ENCODE measurements around the gene SEMA4F. TPM values are rescaled to one million over a fixed set of nuclear protein-coding genes. Genes with fewer than 3 reads are reported as not detected.

SEMA4F gene
- total RNA-seq, 2 experiments from 2014 or later, result 2.3 to 3.3 TPM

DNA sequence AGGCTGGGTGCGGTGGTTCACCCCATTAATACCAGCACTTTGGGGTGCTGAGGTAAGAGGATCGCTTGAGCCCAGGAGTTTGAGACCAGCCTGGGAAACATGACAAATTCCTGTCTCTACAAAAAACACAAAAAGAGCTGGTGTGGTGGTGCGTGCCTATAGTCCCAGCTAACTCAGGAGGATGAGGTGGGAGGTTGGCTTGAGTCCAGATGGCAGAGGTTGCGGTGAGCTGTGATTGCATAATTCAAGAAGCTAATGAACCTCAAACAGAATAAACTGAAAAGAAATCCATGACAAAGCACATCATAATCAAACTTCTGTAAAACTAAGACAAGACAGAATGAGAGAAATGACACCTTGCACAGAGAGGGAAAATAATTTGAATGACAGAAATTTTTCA, 54.8 kb downstream of the SEMA4F start:
- no peaks in the 10 kb centered on the region for H3K9me2 ChIP-seq (ENCODE audit: insufficient read depth, low read length)
- no peak for DNase-seq (ENCODE audit: low spot score)
- no peak overlapping the region for H3K4me2 ChIP-seq (ENCODE audit: low read length)
- no peak for TF ChIP-seq EZH2phosphoT487 (IDR thresholded peaks at IDR 0.05; ENCODE audit: borderline replicate concordance, low read depth, low read length)
- TF ChIP-seq, protein P1, sequence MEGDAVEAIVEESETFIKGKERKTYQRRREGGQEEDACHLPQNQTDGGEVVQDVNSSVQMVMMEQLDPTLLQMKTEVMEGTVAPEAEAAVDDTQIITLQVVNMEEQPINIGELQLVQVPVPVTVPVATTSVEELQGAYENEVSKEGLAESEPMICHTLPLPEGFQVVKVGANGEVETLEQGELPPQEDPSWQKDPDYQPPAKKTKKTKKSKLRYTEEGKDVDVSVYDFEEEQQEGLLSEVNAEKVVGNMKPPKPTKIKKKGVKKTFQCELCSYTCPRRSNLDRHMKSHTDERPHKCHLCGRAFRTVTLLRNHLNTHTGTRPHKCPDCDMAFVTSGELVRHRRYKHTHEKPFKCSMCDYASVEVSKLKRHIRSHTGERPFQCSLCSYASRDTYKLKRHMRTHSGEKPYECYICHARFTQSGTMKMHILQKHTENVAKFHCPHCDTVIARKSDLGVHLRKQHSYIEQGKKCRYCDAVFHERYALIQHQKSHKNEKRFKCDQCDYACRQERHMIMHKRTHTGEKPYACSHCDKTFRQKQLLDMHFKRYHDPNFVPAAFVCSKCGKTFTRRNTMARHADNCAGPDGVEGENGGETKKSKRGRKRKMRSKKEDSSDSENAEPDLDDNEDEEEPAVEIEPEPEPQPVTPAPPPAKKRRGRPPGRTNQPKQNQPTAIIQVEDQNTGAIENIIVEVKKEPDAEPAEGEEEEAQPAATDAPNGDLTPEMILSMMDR (conservative IDR thresholded peaks at IDR 0.05; ENCODE audit: low read length), result no peak
- H4K20me1 ChIP-seq (ENCODE audit: insufficient read depth, low read length), result no peaks in the 10 kb centered on the region
- ChIA-PET CTCF (ENCODE audit: unreplicated experiment) (interaction anchor here (0.6 kb wide), 1 partner anchor 167 kb away, joined by 3 read pairs; no protein-coding TSS in a partner anchor), POLR2A (interaction anchor here (0.5 kb wide), 1 partner anchor 137 kb away, joined by 6 read pairs; no protein-coding TSS in a partner anchor)
- no TSS peak for BruUV-seq (replicated peaks)
- no peak overlapping the region for H2AFZ ChIP-seq (ENCODE audit: low read length)
- no peak overlapping the region for H3K27ac ChIP-seq (ENCODE audit: low read depth, low read length, poor library complexity, severe bottlenecking)
- intact Hi-C loops (cut with micrococcal nuclease; ENCODE audit: unreplicated experiment), result no loop called here
- no peak overlapping the region for H3K4me3 ChIP-seq (ENCODE audit: low read depth, low read length, poor library complexity, severe bottlenecking)
- H3K36me3 ChIP-seq (ENCODE audit: insufficient read depth, low read length), result no peaks in the 10 kb centered on the region
- no peaks in the 10 kb centered on the region for H3K79me2 ChIP-seq (ENCODE audit: insufficient read depth, low read depth, low read length)
- no peaks in the 10 kb centered on the region for H3K4me1 ChIP-seq (ENCODE audit: insufficient read depth, low read length, poor library complexity, severe bottlenecking)
- no peaks in the 10 kb centered on the region for H3K9me3 ChIP-seq (ENCODE audit: low read length)

DNA sequence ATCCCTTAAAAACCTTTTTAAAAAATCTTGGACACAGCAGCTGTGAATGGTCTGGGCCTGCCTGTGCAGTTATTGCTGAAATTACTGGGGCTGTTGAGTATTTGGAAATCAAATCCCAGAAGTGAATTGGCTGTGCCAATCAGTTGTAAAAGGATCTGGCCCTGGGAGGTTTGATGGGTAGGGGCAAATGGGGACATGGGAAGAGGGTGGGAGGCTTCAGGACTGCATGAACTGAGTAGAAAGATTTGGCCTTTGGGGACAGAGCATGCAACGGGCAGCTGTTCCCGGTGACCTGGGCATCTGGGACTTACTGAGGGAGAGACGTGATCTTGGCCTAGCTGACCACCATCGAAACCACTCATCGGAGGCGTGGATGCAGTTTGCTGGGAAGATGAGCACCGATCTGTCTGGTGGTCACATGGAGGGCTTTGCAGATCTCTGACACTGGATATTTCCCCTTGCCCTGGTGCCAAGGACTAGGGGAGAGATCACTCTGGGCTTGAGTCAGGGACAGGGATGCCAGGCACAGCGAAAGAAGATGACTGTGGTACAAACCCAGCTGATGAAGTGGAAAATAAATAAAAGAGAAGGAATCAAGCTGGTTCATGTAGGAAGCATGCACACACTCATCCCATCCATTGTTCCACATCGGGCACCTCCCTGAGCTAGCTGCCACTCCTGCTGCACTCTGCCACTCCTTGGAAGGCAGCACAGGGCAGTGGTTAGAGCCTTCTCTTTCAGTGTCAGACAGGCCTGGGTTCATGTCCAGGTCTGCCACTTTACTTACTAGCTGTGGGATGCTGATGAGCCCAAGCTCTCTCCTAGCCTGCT, 58.4 kb downstream of the SEMA4F start:
- Histone ChIP-seq H3K4me1 (ENCODE audit: insufficient read depth, low read length, poor library complexity, severe bottlenecking) (no peaks in the 10 kb centered on the region), H4K20me1 (ENCODE audit: insufficient read depth, low read length) (no peaks in the 10 kb centered on the region), H3K9me3 (ENCODE audit: low read length) (no peaks in the 10 kb centered on the region), H3K27ac (ENCODE audit: low read depth, low read length, poor library complexity, severe bottlenecking) (no peak overlapping the region), H3K4me3 (ENCODE audit: low read depth, low read length, poor library complexity, severe bottlenecking) (no peak overlapping the region), H3K36me3 (ENCODE audit: insufficient read depth, low read length) (no peaks in the 10 kb centered on the region), H3K4me2 (ENCODE audit: low read length) (no peak overlapping the region), H2AFZ (ENCODE audit: low read length) (no peak overlapping the region), H3K79me2 (ENCODE audit: insufficient read depth, low read depth, low read length) (no peaks in the 10 kb centered on the region), H3K9me2 (ENCODE audit: insufficient read depth, low read length) (no peaks in the 10 kb centered on the region)
- TF ChIP-seq, protein P1 (conservative IDR thresholded peaks at IDR 0.05; ENCODE audit: low read length), result no peak
- no peak for TF ChIP-seq EZH2phosphoT487 (IDR thresholded peaks at IDR 0.05; ENCODE audit: borderline replicate concordance, low read depth, low read length)
- no peak for DNase-seq (ENCODE audit: low spot score)
- CTCF ChIA-PET (ENCODE audit: unreplicated experiment), result no interaction called here
- intact Hi-C loops (cut with micrococcal nuclease; ENCODE audit: unreplicated experiment), result no loop called here
- POLR2A ChIA-PET, result no interaction called here
- no TSS peak for BruUV-seq (replicated peaks)

DNA sequence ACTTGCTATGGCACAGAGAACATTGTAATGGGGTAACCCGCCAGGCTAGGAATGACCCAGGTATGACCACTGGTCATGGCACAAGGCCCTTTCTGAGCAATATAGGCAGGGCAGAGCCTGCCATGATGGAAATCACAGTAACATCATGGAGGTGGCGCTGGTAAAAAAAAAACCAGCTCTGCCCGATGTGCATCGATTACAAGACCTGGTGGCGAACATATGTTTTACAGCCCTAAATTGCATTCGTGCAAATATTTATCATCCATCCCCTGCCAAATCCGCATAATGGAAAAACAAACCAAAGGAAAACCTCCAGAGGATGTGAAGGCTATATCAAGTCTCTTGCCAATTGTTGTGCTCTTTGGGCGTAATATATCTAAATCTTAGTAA, 60.6 kb downstream of the SEMA4F start:
- no peak overlapping the region for H2AFZ ChIP-seq (ENCODE audit: low read length)
- intact Hi-C loops (cut with micrococcal nuclease; ENCODE audit: unreplicated experiment), result loop anchor here (1.0 to 5.0 kb wide), 2 partner anchors 98 to 162 kb away; no protein-coding TSS in a partner anchor
- no peaks in the 10 kb centered on the region for H3K4me1 ChIP-seq (ENCODE audit: insufficient read depth, low read length, poor library complexity, severe bottlenecking)
- no peaks in the 10 kb centered on the region for H3K79me2 ChIP-seq (ENCODE audit: insufficient read depth, low read depth, low read length)
- ChIA-PET CTCF (ENCODE audit: unreplicated experiment) (interaction anchor here (1.4 kb wide), 1 partner anchor 162 kb away, joined by 6 read pairs; no protein-coding TSS in a partner anchor), POLR2A (interaction anchor here (0.6 to 0.9 kb wide), 2 partner anchors 62 to 161 kb away, joined by 4 read pairs; no protein-coding TSS in a partner anchor)
- no peak overlapping the region for H3K4me3 ChIP-seq (ENCODE audit: low read depth, low read length, poor library complexity, severe bottlenecking)
- TF ChIP-seq EZH2phosphoT487 (IDR thresholded peaks at IDR 0.05; ENCODE audit: borderline replicate concordance, low read depth, low read length), result no peak
- TF ChIP-seq, protein P1 (conservative IDR thresholded peaks at IDR 0.05; ENCODE audit: low read length), result no peak
- H3K9me2 ChIP-seq (ENCODE audit: insufficient read depth, low read length), result no peaks in the 10 kb centered on the region
- H3K27ac ChIP-seq (ENCODE audit: low read depth, low read length, poor library complexity, severe bottlenecking), result no peak overlapping the region
- DNase-seq (ENCODE audit: low spot score), result no peak
- no peaks in the 10 kb centered on the region for H3K9me3 ChIP-seq (ENCODE audit: low read length)
- H3K36me3 ChIP-seq (ENCODE audit: insufficient read depth, low read length), result no peaks in the 10 kb centered on the region
- H3K4me2 ChIP-seq (ENCODE audit: low read length), result no peak overlapping the region
- BruUV-seq (replicated peaks), result no TSS peak
- H4K20me1 ChIP-seq (ENCODE audit: insufficient read depth, low read length), result no peaks in the 10 kb centered on the region
